SHP77 (cell line): Measurements from ENCODE around the gene DNAJC30.
"Not testable (repeated sequence)": the region's sequence is repeated elsewhere in the genome, so short reads cannot be mapped to it uniquely, and the experiment has no call there.

Experiments
- DNase-seq, 2 experiments: peaks; one replicate each; lab custom pipeline; 2025; lab: John Stamatoyannopoulos, UW

The DNAJC30 gene

GRCh38 chr7:73681031-73681430 lies 2.2 kb downstream of the DNAJC30 start:
- DNase-seq: no peak

- DNase-seq: no peak
Observed at GRCh38 chr7:73680501-73680900, 2.8 kb downstream of the DNAJC30 start.

GRCh38 chr7:73679709-73680108 lies 3.5 kb downstream of the DNAJC30 start:
- no peak for DNase-seq

GRCh38 chr7:73678862-73679261 lies 4.4 kb downstream of the DNAJC30 start:
- DNase-seq: no peak

- DNase-seq: not testable (repeated sequence)
Observed at GRCh38 chr7:73676062-73676461, 7.2 kb downstream of the DNAJC30 start.

GRCh38 chr7:73674468-73675124 lies 8.7 kb downstream of the DNAJC30 start:
- no peak for DNase-seq

GRCh38 chr7:73671857-73672445 lies 11.3 kb downstream of the DNAJC30 start:
- DNase-seq: no peak

GRCh38 chr7:73671322-73671661 lies 12.0 kb downstream of the DNAJC30 start:
- no peak for DNase-seq

- DNase-seq: no peak
Observed at GRCh38 chr7:73669858-73670385, 13.3 kb downstream of the DNAJC30 start.

- DNase-seq: no peak
Observed at GRCh38 chr7:73669288-73669701, 14.0 kb downstream of the DNAJC30 start.

- no peak for DNase-seq
Observed at GRCh38 chr7:73668886-73669230, 14.4 kb downstream of the DNAJC30 start.

GRCh38 chr7:73668103-73668885 lies 15.0 kb downstream of the DNAJC30 start:
- no peak for DNase-seq

GRCh38 chr7:73667344-73668102 lies 15.7 kb downstream of the DNAJC30 start, which contains the start of gene VPS37D:
TSS of gene VPS37D (plus strand) at chr7:73667831. CDS start at chr7:73667959, 128 bp downstream.
- peak; percentile 50 to 69 for DNase-seq

- DNase-seq: no peak
Observed at GRCh38 chr7:73663033-73663432, 20.2 kb downstream of the DNAJC30 start.

GRCh38 chr7:73660594-73660993 lies 22.7 kb downstream of the DNAJC30 start:
- not testable (repeated sequence) for DNase-seq

GRCh38 chr7:73659983-73660382 lies 23.3 kb downstream of the DNAJC30 start:
- no peak for DNase-seq

- not testable (repeated sequence) for DNase-seq
Observed at GRCh38 chr7:73655309-73655708, 27.9 kb downstream of the DNAJC30 start.

GRCh38 chr7:73652541-73652949 lies 30.7 kb downstream of the DNAJC30 start:
- no peak for DNase-seq

- no peak for DNase-seq
Observed at GRCh38 chr7:73650524-73650923, 32.7 kb downstream of the DNAJC30 start.

GRCh38 chr7:73649576-73649975 lies 33.7 kb downstream of the DNAJC30 start:
- DNase-seq: no peak

GRCh38 chr7:73648593-73649332 lies 34.5 kb downstream of the DNAJC30 start:
- DNase-seq: no peak
